ENCODE measurements around the gene VSNL1. TPM values are rescaled to one million over a fixed set of nuclear protein-coding genes. Genes with fewer than 3 reads are reported as not detected.

The VSNL1 gene
- total and polyA plus RNA-seq, 9 donors = 2.3 to 10.0 (median 4.9) TPM

GRCh38 chr2:17520761-17521160, 19.7 kb upstream of the VSNL1 start:
- Histone ChIP-seq H3K27ac (ENCODE audit: low read length) (no peak overlapping the region), H3K27me3 (ENCODE audit: control insufficient read depth, insufficient read depth, low read length) (peaks cover 6% of the 10 kb centered on the region), H3K9me3 (replicated peaks; ENCODE audit: control insufficient read depth, low read depth, low read length) (no peaks in the 10 kb centered on the region), H3K4me1 (ENCODE audit: control insufficient read depth, insufficient read depth, low read length) (peaks cover 6% of the 10 kb centered on the region), H3K4me3 (ENCODE audit: low read length) (no peak overlapping the region), H3K36me3 (ENCODE audit: control insufficient read depth, insufficient read depth, low read length) (no peaks in the 10 kb centered on the region)
- no peak for DNase-seq
- no CpG with 5 or more reads among the region's 2 CpGs for WGBS (ENCODE audit: insufficient coverage)

DNA sequence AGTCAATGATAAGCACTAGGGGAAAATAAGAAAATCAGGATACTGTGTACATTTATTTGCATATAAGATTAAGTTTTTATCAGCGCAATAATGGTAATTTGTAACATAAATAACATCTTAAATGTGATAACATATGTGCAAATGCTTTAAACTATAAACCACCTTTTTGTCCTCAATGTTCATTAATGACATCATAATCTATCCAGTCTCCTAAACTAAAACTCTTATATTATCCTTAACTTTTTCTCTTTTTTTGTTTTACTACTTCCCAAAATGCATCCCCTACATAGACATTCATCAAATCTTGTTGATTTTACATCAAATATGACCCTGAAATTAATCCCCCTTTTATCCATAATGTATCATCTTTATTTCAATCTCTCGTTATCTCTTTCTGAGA, 18.9 kb upstream of the VSNL1 start:
- Histone ChIP-seq H3K4me1 (ENCODE audit: control insufficient read depth, insufficient read depth, low read length) (peaks cover 6% of the 10 kb centered on the region), H3K4me3 (ENCODE audit: low read length) (no peak overlapping the region), H3K36me3 (ENCODE audit: control insufficient read depth, insufficient read depth, low read length) (no peaks in the 10 kb centered on the region), H3K27me3 (ENCODE audit: control insufficient read depth, insufficient read depth, low read length) (peaks cover 6% of the 10 kb centered on the region), H3K27ac (ENCODE audit: low read length) (no peak overlapping the region), H3K9me3 (replicated peaks; ENCODE audit: control insufficient read depth, low read depth, low read length) (no peaks in the 10 kb centered on the region)
- WGBS (ENCODE audit: insufficient coverage) = no CpG with 5 or more reads among the region's 2 CpGs
- no peak for DNase-seq

DNA sequence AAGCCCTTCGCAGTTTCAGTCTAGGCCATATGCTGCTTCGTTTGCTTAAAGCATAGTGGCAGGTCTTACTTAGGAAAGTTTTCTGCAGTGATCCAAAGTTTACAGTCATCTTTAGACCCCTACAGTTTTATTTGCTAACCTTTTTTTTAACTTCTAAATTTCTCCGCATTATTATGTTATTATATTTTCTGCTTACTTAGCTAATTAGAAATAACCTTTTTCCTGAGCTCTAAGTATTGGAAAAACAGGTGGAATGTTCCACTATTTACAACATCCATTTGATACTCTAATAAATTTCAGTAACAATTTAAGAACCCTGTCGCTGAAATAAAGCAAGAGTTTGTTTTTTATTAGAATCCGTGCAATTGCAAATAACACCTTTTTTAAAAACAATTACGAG, 18.2 kb upstream of the VSNL1 start:
- DNase-seq = no peak
- no CpG with 5 or more reads among the region's 6 CpGs for WGBS (ENCODE audit: insufficient coverage)
- Histone ChIP-seq H3K27ac (ENCODE audit: low read length) (no peak overlapping the region), H3K36me3 (ENCODE audit: control insufficient read depth, insufficient read depth, low read length) (no peaks in the 10 kb centered on the region), H3K4me3 (ENCODE audit: low read length) (no peak overlapping the region), H3K27me3 (ENCODE audit: control insufficient read depth, insufficient read depth, low read length) (peaks cover 6% of the 10 kb centered on the region), H3K9me3 (replicated peaks; ENCODE audit: control insufficient read depth, low read depth, low read length) (no peaks in the 10 kb centered on the region), H3K4me1 (ENCODE audit: control insufficient read depth, insufficient read depth, low read length) (peaks cover 6% of the 10 kb centered on the region)

GRCh38 chr2:17529771-17530170, 10.7 kb upstream of the VSNL1 start:
- Histone ChIP-seq H3K36me3 (ENCODE audit: control insufficient read depth, insufficient read depth, low read length) (no peaks in the 10 kb centered on the region), H3K27ac (ENCODE audit: low read length) (no peak overlapping the region), H3K4me3 (ENCODE audit: low read length) (no peak overlapping the region), H3K27me3 (ENCODE audit: control insufficient read depth, insufficient read depth, low read length) (no peaks in the 10 kb centered on the region), H3K9me3 (replicated peaks; ENCODE audit: control insufficient read depth, low read depth, low read length) (no peaks in the 10 kb centered on the region), H3K4me1 (ENCODE audit: control insufficient read depth, insufficient read depth, low read length) (no peaks in the 10 kb centered on the region)
- DNase-seq = no peak
- no CpG with 5 or more reads among the region's 2 CpGs for WGBS (ENCODE audit: insufficient coverage)

DNA sequence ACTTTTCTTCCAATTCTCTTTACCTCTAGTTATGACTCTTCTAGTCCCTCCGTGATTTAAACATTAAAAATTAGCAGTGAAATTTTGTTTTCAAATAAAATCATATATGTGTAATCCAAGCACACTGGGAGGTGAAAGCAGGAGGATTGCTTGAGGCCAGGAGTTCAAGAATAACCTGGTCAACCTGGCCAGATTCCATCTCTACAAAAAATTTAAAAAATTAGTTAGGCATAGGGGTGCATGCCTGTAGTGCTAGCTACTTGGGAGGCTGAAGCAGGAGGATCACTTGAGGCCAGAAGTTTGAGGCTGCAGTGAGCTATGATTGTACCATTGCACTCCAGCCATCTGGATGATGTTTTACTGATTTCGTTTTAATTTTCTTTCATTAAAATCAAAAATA, 7.0 kb upstream of the VSNL1 start:
- peaks cover 5% of the 10 kb centered on the region for H3K4me1 ChIP-seq (ENCODE audit: control insufficient read depth, insufficient read depth, low read length)
- H3K4me3 ChIP-seq (ENCODE audit: low read length) = no peak overlapping the region
- no peak overlapping the region for H3K27ac ChIP-seq (ENCODE audit: low read length)
- no peaks in the 10 kb centered on the region for H3K9me3 ChIP-seq (replicated peaks; ENCODE audit: control insufficient read depth, low read depth, low read length)
- WGBS (ENCODE audit: insufficient coverage) = no CpG with 5 or more reads among the region's 2 CpGs
- DNase-seq = no peak
- no peaks in the 10 kb centered on the region for H3K36me3 ChIP-seq (ENCODE audit: control insufficient read depth, insufficient read depth, low read length)
- peaks cover 9% of the 10 kb centered on the region for H3K27me3 ChIP-seq (ENCODE audit: control insufficient read depth, insufficient read depth, low read length)

GRCh38 chr2:17536416-17536815, 4.1 kb upstream of the VSNL1 start:
- Histone ChIP-seq H3K9me3 (replicated peaks; ENCODE audit: control insufficient read depth, low read depth, low read length) (no peaks in the 10 kb centered on the region), H3K27me3 (ENCODE audit: control insufficient read depth, insufficient read depth, low read length) (peaks cover 16% of the 10 kb centered on the region), H3K27ac (ENCODE audit: low read length) (no peak overlapping the region), H3K4me1 (ENCODE audit: control insufficient read depth, insufficient read depth, low read length) (peaks cover 17% of the 10 kb centered on the region), H3K4me3 (ENCODE audit: low read length) (no peak overlapping the region), H3K36me3 (ENCODE audit: control insufficient read depth, insufficient read depth, low read length) (no peaks in the 10 kb centered on the region)
- WGBS (ENCODE audit: insufficient coverage) = no CpG with 5 or more reads among the region's 2 CpGs
- DNase-seq = no peak

DNA sequence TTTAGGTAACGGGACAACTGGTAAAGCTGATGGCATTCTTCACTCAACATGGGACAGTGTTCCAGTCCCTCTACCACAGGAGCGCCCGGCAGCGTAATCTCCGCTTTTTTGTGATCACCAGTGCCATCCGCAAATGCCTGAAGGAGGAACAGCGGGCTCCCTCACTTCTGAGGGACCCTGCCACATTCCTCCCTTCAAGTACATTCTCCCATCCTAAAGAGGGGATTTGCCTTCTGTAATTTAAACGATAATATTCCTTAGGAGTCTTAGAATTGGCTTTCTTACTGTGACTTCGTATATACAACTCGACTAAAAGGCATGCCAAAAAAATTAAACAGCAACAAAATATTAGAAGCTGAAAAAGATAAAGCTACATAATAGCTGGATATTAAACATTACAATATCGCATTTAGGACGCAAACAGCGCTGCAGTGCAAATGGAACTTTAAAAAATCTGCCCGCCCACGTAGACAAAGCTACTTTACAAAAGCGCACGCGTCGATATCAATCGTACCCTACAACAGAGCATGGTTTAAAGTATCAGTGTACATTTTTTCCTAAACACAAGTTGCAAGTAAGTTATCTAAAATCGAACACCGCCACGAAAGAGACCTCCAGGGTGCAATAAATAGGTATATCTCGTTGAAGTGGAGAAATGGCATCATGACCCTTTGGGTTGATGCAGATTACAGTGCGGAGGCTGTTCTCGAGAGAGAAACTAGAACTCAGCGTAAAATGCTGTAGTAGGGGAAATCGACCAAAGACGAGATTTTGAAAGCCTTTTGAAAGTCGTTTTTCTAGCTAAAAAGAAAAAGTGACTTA, 2.3 kb upstream of the VSNL1 start:
- H3K27ac ChIP-seq (ENCODE audit: low read length) = peak overlapping the region; percentile 56
- 0% methylated on average over 11 of the region's 30 CpGs for WGBS (ENCODE audit: insufficient coverage)
- DNase-seq = peak; percentile 61

GRCh38 chr2:17538844-17539554, 1.5 kb upstream of the VSNL1 start:
- H3K4me3 ChIP-seq (ENCODE audit: low read length) = peak overlapping the region; percentile 55
- H3K27me3 ChIP-seq (ENCODE audit: control insufficient read depth, insufficient read depth, low read length) = peaks cover 35% of the 10 kb centered on the region
- H3K36me3 ChIP-seq (ENCODE audit: control insufficient read depth, insufficient read depth, low read length) = no peaks in the 10 kb centered on the region
- peaks cover 21% of the 10 kb centered on the region for H3K4me1 ChIP-seq (ENCODE audit: control insufficient read depth, insufficient read depth, low read length)
- whole genome bisulfite sequencing (ENCODE audit: insufficient coverage) = under 1% methylated on average over 48 of the region's 52 CpGs
- no peaks in the 10 kb centered on the region for H3K9me3 ChIP-seq (replicated peaks; ENCODE audit: control insufficient read depth, low read depth, low read length)
- DNase-seq = peak; percentile 86
- H3K27ac ChIP-seq (ENCODE audit: low read length) = peak overlapping the region; percentile 56

More for the DNA sequence above, 2.3 kb upstream of the VSNL1 start:
- H3K4me1 ChIP-seq (ENCODE audit: control insufficient read depth, insufficient read depth, low read length) = peaks cover 21% of the 10 kb centered on the region
- peaks cover 31% of the 10 kb centered on the region for H3K27me3 ChIP-seq (ENCODE audit: control insufficient read depth, insufficient read depth, low read length)
- no peaks in the 10 kb centered on the region for H3K36me3 ChIP-seq (ENCODE audit: control insufficient read depth, insufficient read depth, low read length)
- H3K9me3 ChIP-seq (replicated peaks; ENCODE audit: control insufficient read depth, low read depth, low read length) = no peaks in the 10 kb centered on the region
- peak overlapping the region; percentile 55 for H3K4me3 ChIP-seq (ENCODE audit: low read length)

GRCh38 chr2:17539611-17540092, 844 bp upstream of the VSNL1 start:
- peak overlapping the region; percentile 55 for H3K4me3 ChIP-seq (ENCODE audit: low read length)
- peak; percentile 30 for DNase-seq
- no peaks in the 10 kb centered on the region for H3K9me3 ChIP-seq (replicated peaks; ENCODE audit: control insufficient read depth, low read depth, low read length)
- peaks cover 21% of the 10 kb centered on the region for H3K4me1 ChIP-seq (ENCODE audit: control insufficient read depth, insufficient read depth, low read length)
- H3K27me3 ChIP-seq (ENCODE audit: control insufficient read depth, insufficient read depth, low read length) = peaks cover 35% of the 10 kb centered on the region
- WGBS (ENCODE audit: insufficient coverage) = 3% methylated on average over 12 of the region's 13 CpGs
- no peaks in the 10 kb centered on the region for H3K36me3 ChIP-seq (ENCODE audit: control insufficient read depth, insufficient read depth, low read length)
- no peak overlapping the region for H3K27ac ChIP-seq (ENCODE audit: low read length)

DNA sequence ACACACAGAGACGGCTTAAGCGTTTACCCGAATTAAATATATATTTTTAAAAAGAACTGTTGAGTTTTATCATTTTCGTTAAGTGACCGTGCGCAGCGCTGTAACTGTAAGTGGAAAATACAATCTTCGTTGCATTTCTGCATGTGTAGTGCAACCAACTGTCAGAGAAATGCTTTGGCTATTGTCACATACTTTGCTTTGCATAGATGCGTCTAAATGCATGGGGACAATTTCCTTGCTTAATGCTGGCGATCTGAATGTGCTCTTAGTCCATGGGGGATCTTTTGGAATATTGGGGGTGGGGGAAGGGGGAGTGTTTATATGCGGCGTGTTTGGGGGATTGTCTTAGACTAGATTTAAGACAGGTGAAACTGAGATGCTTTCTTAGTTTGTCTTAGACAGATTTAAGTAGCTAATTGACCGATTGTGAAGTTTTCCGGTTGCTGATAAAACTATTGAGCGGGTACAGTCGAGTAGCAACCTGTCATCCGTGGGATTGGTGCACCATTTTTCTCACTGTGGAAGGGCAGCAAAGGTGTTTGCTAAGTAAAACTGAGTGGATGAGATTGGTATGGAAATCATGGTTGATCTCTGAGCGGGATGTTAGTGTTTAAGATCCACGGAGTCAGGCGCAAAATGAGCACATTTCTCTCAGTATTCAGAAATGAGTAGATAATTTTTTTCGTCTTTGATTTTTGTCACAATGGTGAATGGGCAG, 476 bp downstream of the VSNL1 start:
- Histone ChIP-seq H3K27ac (ENCODE audit: low read length) (no peak overlapping the region), H3K4me1 (ENCODE audit: control insufficient read depth, insufficient read depth, low read length) (peaks cover 21% of the 10 kb centered on the region), H3K27me3 (ENCODE audit: control insufficient read depth, insufficient read depth, low read length) (peaks cover 35% of the 10 kb centered on the region), H3K4me3 (ENCODE audit: low read length) (peak overlapping the region; percentile 55), H3K36me3 (ENCODE audit: control insufficient read depth, insufficient read depth, low read length) (no peaks in the 10 kb centered on the region), H3K9me3 (replicated peaks; ENCODE audit: control insufficient read depth, low read depth, low read length) (no peaks in the 10 kb centered on the region)
- DNase-seq = no peak
- WGBS (ENCODE audit: insufficient coverage) = under 1% methylated on average over 18 of the region's 21 CpGs

Data from muscle of leg (tissue), 11 donors.